Stimulated activated CD4-positive, alpha-beta T cell treated with anti-CD3 and anti-CD28 coated beads, Interleukin-4, amount 100 ng/mL, for 1 hour (primary cell): Measurements from ENCODE around the gene NPY2R.

Experiments used
- DNase-seq: peaks from one replicate; pipeline ENCODE4 v3.0.0-alpha.2; 2020

The NPY2R gene

GRCh38 chr4:155252327-155252726 lies 43.9 kb downstream of the NPY2R start:
- no peak for DNase-seq

DNA sequence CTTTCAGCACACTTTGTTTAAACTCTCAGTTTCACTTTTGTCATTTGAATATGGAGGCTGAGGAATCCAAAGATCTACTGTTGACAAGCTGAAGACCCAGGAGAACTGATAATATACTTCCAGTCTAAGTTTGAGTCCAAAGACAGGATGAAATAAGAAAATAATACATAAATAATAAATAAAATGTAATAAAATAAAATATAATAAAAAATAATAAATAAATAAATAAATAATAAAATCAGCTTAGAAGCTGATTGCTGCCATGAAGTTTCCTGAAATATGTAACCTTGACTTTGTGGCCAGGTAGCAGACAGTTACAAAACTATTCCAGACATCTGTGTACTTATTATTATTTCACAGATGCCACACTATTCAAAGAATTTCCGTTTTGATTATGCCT lies 55.0 kb downstream of the NPY2R start:
- no peak for DNase-seq

DNA sequence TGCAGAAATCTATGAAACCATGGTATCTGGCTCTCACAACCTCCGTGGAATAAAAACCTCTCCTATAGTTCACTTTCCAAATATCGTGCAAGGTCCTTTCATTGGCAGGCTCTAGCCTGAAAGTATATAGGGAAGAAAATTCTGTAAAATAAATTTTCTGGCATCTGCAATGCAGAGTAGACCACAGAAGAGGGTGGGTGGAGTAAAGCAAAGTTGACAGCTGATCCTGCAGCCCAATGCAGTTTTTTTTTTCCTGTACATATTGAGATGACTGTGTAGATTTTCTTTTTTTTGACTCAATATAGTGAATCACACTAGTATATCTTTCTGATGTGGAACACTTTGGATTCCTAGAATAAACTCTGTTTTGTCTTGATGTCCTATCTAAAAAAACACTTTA lies 56.7 kb downstream of the NPY2R start:
- DNase-seq = no peak
